HG03342 (cell line): ENCODE data around the gene GOPC.
"Not testable (repeated sequence)": the region's sequence is repeated elsewhere in the genome, so short reads cannot be mapped to it uniquely, and the experiment has no call there.

Source experiments
- ATAC-seq: cut with Tn5 transposase; IDR thresholded peaks from one replicate; pipeline ENCODE4 v1.9.1; 2021; ENCODE audit warnings: mild to moderate bottlenecking, moderate library complexity; ENCODE audit not compliant: unreplicated experiment

The GOPC gene

DNA sequence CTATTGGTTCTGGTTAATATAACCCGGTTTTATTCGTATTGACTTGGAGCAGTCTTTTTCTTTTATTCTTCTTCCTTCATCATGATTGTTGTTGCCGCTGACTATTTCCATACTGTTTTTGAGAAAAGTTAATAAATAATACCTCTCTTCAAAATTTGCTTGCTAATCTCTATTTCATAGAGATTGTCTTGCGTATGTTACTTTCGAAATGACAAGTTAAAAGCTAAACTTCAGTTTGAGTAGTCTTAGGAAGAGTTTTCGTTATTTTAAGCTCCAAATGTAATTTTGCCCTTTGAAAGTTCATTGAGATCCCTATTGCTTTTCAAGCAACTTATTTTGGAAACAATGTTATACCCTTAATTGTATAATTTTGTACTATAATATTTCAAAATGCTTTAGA, 83.4 kb downstream of the GOPC start:
- no peak for ATAC-seq

DNA sequence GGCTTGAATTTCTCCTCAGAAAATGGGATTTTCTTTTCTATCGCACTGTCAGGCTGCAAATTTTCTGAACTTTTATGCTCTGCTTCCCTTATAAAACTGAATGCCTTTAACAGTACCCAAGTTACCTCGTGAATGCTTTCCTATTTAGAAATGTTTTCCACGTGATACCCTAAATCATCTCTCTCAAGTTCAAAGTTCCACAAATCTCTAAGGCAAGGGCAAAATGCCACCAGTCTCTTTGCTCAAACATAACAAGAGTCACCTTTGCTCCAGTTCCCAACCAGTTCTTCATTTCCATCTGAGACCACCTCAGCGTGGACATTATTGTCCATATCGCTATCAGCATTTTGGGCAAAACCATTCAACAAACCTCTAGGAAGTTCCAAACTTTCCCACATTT, 84.3 kb downstream of the GOPC start:
- not testable (repeated sequence) for ATAC-seq

DNA sequence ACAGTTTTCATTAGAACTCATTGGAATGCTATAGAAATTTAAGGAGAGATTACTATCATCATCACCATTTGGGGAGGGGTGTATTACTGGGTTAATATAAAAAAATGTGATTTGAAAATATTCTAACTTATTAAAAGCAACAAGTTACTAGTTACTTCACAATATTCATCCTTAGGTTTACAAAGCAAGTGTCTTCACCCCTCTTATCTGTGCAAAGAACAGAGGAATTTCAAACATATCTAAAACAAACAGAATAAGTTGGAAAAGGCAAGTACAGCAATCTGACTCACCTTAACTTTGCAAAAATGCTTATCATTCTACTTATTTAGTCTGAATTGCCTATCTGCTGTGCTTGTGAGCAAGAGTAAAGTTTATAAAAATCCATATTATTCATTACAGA, 87.0 kb downstream of the GOPC start:
- ATAC-seq = no peak

DNA sequence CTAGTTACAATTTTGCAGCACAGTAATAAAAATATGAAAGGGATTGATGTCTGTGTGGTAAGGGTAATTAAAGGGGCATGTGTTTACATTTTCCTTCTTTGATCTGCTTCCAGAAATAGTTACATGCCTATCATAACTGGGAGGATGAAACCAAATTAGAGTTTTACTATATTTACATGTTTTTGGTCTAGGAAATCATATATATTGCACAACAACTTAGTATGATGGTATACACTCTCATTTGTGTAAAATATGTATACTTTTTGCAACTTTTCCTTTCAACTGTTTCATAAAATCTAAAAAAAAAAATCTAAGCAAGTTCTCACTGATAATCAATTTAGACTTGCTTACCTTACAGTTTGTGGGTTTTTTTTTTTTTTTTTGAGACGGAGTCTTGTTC, 87.7 kb downstream of the GOPC start:
- ATAC-seq = no peak

DNA sequence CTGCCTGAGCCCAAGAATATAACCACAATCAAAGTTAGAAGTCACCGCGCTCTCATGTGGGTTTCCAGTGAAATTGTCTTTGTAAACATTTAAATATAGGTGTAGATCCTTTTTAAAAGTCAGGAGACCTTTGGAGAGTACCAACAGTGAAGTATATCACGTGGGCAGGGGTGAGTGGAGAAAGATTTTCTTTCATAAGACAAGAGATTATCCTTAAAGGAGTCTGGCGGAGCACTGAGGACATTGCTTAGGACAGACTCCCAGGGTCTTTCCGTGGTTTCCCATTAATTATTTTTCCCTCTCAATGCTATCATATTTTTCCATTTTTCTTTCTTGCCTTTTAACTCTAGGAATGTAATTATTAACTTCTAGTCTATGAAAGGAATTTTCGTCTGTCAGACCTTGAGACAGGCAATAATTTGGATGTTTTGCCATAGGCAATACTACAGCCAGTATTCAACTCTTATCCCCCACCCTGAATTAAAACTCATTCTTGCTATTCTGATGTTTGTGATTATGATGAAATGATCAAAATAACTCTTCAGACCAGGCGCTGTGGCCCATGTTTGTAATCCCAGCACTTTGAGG, 88.4 kb downstream of the GOPC start:
- no peak for ATAC-seq

DNA sequence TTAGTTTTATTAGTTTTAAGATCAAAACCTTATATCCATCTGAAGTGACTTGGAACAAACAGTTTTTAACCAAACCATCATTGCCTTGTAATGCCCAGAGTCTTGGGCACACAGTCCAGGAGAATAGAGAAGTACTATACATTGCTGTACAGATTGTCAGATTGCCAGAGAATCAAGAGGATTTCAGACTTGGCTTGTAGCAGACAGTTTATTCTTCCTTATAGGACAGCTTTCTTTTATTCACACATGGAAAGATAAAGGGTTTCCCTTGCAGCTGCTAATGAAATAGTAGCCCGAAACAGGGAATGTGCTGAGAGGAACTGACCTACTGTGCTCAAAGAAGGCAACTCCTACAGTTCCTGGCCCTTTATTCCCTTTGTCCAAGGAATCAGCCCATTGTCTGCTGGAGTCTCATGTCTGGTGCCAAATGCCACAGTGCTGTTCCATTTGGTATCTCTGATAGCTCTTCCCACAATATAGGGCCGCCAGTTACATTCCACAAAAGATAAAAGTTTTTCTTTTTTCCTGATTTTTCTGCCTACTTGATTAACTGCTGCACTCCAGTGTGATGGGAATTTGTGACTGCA, 89.2 kb downstream of the GOPC start:
- no peak for ATAC-seq

DNA sequence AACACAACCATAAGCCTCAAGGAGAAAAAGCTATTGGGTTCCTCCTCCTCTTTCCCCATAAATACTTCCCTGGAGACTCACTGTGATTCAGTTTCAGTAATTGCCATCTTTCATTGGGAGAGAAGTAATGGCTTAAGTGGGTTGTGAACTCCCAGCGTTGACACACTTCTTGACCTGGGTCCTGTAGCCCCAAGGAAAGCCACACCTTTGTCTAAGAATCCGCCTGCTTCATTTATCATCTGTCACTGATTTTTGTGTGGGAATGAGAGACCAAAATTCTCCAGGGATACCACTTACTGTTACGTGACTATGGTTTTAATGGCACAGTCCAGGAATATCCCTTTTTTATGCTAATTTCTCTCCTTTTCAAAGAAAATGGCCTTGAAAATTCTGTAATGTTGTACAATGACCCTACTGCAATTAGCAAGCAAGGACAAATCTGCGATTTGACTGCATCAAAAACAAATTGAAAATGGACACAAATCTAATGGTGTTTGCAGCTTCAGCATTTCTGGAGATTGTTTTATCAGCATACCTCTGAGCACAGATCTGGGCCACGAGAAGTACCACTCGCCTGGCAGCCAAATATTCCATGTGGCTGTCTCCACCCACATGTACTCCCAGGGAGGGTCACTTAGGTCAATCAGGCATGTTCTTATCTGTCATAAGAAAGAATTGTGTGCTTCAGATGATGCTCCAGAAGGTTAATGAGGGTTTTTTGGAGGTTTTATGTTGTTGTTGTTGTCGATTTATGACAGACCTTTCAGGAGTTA, 90.1 kb downstream of the GOPC start:
- no peak for ATAC-seq
